Body of pancreas (tissue), 4 donors: ENCODE results near the gene FBN2.

Experiments used
- CTCF ChIP-seq, 7 experiments: fragments of 450-650 bp in 4 of 7; fragments of 200-600 bp in 3 of 7; sonication (generic) in 3 of 7; IDR thresholded peaks; one replicate each; pipeline ENCODE4 v1.5.1; 2016 to 2019; ENCODE audit warnings: antibody characterized with exemption in 7 of 7
- POLR2A ChIP-seq, 3 donors: fragments of 450-650 bp; IDR thresholded peaks; one replicate each; pipeline ENCODE4 v1.6.1; 2016; ENCODE audit warnings: antibody characterized with exemption in 3 of 3, mild to moderate bottlenecking in 2 of 3

DNA sequence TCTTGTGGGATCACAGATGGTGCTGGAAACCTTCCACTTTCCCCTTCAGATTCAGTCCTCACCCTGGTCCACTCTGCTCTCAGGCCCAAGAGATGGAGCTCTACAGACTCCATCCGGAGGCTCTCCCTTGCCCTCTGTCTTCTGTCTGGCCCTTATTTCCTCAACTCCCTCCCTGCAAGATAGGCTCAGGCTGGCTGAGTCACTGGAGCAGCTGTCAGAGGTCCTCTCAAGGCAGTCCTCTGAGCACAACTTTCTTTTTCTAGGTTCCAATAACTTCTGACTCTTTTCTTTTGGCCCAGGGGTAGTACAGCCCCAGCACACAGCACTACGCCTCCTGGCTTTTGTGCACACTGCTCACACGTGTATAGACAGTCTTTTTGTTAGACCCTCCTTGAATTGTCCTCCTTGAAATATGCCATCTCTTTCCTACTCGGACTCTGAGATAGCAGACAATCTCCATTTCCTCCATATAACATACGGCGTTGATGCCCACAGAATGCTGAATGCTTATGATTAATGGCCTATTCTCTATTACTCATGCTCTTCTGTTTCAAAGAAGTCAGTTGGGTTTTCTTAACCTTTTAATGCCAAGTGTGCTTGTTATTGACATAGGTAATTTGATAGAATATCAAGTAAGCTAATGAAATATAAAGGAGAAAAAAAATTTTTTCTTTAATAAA, 261.4 kb downstream of the FBN2 start:
- TF ChIP-seq CTCF (IDR thresholded peaks at IDR 0.05) (no peak), POLR2A (IDR thresholded peaks at IDR 0.05) (no peak)
